ENCODE data around the gene PLK2.

PLK2 gene

DNA sequence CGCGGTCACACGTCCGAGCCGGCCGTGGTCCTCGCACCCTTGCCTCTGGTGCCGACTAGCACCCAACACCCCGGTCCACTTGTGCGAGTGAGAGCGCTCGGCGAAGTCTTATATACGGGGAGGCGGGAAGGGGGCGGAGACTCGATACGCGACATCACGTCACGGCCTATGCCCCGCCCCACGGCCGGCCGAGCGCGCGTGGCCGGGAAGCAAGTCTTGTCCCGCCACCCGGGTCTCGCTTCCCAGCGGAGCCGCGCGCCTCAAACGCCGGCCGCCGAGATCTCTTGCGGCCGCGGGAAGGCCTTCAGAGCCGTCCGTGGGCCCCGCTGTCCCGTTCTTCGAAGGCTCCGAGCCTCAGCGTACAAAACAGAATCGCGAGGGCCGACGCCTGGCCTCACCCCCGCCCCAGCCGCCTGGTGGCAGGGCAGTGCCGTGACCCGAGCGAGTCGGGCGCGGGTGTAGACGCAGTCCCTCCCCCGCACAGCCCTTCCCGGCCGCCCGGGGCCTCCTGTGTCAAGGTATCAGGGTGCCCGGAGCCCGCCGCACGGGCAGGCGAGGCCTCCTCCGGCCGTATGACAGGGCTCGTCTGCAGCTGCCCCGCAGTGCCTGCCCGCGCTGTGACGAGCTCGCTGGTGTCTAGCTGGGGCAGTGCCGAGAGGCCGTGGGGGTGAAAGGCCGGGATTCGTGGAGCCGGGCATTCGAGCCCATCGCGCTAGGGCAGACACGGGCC lies at the start of gene PLK2:
PLK2 (minus strand) TSS at position 85 of the 730 bp plus-strand sequence. CDS start 127 bp downstream, outside the sequence.
- DNase-seq (ENCODE audit: low read depth) = peak; percentile 78

DNA sequence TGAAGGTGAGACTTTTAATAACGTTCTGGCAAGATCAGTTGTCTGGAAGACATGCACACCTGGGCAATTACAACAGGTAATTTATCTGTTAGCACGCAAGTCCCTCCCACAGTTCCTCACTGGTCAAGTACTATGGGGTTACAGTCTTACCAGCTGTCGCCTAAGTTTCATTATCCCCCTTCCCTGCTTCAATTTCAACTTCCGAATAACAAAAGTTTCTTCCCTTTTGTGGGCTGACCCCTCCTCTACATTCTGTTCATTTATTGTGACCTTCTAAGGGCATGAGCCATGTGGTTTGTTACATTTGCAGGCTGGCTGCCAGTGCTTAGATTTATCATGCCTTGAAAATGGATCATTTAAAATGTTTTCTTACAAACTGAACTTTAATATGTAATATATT lies 47.8 kb upstream of the PLK2 start:
- no peak for DNase-seq (ENCODE audit: low read depth)

DNA sequence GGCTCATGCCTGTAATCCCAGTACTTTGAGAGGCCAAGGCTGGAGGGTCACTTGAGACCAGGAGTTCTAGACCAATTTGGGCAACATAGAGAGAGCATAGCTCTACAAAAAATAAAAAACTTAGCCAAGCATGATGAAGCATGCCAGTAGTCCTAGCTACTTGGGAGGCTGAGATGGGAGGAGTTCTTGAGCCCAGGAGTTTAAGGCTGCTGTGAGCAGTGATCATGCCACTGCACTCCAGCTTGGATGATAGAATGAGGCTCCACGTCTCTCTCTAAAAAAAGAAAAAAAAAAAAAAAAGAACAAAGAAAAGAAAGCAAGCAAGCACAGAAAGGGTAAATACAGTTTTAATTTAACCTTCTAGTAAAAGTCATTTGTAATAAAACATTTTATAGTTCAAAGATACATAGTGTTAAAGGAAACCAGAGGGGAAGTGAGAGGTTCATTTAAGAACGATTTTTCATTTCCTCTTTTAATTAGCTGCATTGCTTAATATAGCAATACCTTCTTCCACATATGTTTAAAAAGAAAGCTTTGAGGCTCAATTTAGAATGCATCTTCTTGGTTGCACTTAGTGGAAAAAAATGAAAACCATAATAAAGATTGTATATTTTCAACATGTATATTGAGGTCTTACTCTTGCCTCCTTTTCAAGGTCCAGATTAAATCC lies 46.2 kb upstream of the PLK2 start:
- DNase-seq (ENCODE audit: low read depth) = no peak

DNA sequence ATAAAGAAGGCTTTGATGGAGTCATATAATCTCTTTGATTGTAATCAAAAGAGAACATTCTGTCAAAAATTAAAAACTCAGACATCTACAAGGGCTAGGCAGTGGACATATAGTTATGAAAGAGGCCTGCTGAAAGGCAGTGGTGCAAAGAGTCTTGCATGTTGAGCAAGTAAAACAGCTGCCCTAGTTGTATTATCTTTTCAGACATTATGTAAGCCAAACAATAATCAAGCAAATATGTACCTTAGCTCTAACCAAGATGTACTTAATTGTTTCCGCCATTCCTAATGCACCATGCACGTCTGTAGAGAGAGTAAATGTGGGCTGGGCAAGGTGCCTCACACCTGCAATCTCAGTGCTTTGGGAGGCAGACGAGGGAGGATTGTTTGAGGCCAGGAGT lies 45.6 kb upstream of the PLK2 start:
- DNase-seq (ENCODE audit: low read depth) = no peak

DNA sequence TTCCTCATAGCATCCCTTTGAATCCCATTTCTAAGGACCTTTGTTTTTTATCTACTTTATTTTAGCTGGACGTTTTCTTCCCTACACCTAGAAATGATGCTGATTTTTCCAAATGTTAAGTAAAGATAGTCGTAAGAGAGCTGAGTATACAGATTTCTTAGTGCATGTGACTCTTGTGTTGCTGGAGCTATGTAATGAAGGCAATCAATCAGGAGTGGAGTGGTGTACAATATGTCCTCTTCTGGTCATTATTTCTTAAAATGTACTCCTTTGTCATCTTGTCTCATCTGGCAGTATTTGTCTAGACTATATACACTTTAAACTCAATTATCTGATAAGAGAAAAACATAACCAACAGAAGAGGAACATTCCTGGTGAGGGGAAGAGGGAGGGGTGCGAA lies 44.9 kb upstream of the PLK2 start:
- no peak for DNase-seq (ENCODE audit: low read depth)

DNA sequence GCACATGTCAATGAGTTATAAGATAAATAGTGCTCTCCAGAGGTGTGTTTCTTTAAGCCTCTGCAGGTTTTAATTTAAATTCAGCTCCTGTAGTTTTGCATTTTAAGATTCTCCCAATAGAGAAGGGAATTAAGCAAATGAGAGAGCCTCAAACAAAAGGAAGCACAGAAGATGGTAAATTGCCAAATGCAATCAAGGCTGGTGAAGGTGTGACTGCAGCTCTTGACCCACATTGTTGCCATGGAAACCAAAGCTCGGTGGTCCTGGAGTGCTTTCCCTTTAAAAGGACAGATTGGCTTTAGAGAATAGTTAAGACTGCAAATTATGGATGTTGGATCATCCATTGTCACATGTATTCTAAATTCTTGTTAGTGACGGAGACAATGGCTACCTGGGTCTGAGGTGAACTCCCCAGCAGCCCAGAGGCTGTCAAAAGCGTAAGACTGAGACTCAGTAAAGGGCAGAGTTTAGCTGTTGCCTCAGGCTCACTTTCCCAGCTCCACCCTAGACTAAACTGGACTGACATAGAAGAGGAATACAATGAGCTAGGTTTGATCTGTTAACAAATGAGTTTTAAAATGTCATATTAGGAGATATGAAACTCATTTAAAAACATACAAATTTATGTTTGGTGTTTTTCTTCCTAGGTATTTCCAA lies 43.6 kb upstream of the PLK2 start:
- no peak for DNase-seq (ENCODE audit: low read depth)

DNA sequence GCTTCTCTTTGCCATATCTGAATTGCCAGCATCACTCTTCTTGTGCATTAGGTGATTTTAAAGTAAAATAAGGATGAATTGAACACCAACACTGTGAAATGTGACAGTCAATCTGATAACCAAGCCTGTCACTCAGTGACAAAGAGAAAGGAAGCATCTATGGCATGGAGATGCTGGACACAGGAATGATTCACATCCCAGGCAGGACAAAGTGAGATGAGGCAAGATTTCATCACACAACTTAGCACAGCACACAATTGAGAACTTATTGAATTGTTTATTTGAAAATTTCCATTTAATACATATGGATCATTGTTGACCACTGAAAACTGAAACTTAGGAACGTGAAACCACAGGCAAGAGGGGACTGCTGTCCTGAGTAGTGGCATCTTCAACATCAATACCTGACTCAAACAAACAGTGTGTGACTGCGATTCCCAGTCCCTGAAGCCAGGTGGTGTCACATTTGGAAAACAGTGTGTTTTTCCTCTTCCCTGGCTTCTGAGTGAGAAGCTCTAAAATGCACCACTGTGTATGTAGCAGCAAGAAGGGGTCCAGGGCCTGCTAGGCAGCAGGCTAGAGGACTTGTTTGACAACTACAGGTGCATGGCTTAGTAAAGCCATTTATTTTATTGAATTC lies 42.0 kb upstream of the PLK2 start:
- DNase-seq (ENCODE audit: low read depth) = no peak

DNA sequence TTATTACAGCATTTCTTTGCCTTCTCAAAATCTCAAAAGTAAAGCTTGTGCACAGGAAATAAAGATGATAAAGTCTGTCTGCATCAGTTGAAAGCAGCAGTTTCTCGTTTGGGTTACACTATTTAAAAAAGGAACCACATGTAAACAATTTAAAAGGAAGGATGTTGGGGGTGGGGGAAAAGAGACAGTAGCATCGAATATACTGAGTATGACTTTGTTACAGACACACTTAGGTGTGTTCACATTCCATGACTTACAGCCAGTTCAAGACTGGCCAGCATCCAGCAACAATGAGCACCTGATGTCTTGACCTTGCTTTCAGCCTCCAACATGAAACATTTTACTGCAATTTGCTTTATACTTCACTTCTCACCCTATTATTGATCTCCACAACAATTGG lies 40.1 kb upstream of the PLK2 start:
- DNase-seq (ENCODE audit: low read depth) = no peak

DNA sequence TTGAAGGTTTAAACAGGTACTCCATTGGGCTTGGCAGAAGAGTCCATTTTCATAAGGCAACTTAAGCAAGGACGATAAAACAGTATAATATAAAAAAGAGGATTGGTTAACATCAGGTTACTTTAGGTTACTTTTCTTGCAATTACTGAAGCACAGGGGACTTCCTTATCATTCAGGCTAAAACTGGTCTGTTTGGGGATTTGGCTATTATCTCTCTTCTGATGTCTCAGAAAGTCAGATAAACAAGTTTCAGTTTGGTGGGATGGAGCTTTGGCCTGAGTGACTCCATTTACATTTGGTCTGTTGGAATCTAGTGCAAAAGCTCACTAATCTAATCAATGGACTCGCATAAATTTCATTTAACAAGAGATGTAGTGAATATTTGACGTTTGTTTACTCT lies 39.3 kb upstream of the PLK2 start:
- no peak for DNase-seq (ENCODE audit: low read depth)

DNA sequence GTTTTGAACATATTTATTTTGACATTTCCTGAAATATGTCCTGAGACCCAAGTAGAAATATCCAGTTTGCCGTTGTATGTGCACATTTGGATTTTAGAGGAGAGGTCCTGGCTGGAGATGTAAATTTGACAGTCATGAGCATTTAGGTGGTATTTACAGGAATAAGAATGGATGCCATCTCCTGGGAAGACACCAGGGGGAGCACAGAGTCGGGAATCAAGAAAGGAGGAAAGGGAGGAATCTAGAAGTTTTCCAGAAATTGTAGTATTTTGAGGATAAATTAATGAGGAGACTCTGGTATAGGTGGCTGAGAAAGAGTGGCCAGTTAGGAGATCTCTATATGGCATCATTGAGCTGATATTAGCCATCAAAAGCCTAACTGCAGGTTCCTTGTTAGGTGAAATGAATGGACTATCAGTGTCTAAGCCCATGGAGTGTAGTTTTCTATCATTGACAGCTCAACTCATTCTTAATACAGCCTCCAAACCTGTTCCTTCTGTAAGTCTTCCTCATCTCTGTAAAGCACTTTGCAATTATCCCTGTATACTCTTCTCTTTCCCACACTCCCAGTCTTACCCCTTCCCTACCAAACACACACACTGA lies 38.6 kb upstream of the PLK2 start:
- DNase-seq (ENCODE audit: low read depth) = no peak

DNA sequence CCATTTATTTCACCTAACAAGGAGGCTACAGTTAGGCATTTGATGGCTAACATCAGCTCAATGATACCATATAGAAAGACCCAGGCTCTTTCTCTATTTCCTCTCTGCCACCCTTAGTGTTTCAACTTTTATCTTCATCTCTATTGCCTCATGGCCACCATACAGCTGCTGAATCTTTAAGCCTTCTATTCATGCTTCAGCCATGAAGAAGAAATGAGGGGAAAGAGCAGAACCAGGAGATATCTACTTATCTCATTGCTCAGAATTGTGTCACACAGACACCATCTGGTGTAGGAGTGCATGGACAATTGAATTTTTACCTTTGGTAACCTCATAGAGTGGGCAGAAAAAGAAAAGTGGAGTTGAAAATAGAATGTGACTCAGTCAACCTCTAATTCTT lies 38.0 kb upstream of the PLK2 start:
- no peak for DNase-seq (ENCODE audit: low read depth)

DNA sequence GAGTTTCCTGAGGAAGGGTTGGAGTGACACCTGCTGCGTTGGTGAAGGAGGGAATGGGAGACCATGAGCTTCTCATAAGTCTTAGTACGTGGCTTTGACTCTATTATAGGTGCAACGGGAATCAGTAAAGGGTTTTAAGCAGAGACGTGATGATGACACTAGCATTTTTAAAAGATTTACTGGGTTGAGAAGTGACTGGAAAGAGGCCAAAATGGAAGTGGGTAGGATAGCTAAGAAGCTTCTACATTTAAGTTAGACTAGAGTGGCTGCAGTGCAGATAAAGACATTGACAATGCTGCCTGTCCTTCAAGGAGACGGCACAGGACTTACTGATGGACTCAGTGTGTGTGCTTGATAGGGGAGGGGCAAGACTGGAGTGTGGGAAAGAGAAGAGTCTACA lies 37.5 kb upstream of the PLK2 start:
- no peak for DNase-seq (ENCODE audit: low read depth)

DNA sequence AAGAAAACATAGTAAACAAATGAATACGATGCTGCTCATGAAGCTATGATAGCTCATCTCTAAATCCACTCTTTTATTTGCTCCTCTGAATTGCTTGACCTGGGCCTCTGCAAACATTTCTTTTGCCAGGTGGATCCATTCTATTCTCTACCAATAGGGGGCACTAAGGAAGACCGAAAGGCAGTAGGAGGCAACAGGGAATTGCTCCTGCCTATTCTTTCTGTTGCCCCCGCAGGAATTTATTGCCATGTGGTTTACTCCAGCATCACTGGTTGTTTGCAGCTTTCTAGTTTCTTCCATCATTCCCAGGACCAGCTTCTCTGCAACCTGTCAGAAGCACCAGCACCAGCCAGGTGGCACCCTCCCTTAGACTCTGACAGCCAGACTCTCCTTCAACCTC lies 36.6 kb upstream of the PLK2 start:
- DNase-seq (ENCODE audit: low read depth) = no peak

DNA sequence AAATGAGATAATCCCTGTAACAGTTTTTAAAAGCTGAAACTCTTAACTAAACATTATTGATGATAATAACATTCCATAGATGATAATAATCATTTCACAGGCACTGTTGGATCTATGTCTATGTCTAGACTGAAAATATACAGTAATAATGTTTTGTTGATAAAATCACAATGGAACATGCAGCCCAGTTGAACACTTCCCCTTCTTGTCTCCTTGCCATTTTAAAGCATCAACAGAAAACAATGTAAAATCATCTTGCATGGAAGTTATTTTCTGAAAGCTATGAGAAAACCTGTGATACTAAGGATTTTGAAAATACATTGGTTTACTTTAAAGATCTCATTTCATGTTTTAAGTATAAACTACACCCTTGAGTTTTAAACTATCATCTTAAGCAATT lies 33.3 kb upstream of the PLK2 start:
- no peak for DNase-seq (ENCODE audit: low read depth)

DNA sequence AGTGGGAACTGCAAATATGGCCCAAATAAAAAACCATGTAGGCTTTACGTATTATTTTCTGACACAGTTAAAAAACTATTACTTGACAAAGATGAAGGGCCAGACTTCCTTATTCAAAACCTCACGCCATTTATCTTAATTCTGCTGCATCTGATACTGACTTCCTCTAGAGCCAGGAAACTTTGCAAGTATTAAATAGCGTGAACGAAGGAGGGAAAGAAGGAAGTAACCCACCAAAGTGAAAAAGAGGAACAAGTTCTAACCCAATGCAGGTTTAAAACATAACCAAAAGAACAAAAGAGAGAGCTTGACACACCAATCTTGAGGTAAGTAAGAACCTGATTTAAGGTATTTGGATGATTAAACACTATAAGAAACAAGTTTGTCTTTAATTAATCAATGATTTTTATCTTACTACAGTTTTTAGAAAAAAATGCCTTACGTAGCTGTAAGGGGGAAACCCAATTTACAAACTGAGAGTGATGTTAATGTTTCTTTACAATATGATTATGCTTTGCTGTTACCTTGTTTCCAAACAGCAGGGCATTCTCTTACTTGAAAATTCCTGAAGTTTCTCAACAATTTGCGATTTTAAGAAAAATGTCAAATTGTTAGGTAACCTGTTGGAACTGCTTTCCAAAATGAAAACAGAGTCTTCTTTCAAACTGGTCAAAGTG lies 31.5 kb upstream of the PLK2 start, which contains the start of gene GAPT:
GAPT (plus strand) TSS at position 220 of the 677 bp plus-strand sequence. CDS start 3,102 bp downstream, outside the sequence.
- DNase-seq (ENCODE audit: low read depth) = no peak

DNA sequence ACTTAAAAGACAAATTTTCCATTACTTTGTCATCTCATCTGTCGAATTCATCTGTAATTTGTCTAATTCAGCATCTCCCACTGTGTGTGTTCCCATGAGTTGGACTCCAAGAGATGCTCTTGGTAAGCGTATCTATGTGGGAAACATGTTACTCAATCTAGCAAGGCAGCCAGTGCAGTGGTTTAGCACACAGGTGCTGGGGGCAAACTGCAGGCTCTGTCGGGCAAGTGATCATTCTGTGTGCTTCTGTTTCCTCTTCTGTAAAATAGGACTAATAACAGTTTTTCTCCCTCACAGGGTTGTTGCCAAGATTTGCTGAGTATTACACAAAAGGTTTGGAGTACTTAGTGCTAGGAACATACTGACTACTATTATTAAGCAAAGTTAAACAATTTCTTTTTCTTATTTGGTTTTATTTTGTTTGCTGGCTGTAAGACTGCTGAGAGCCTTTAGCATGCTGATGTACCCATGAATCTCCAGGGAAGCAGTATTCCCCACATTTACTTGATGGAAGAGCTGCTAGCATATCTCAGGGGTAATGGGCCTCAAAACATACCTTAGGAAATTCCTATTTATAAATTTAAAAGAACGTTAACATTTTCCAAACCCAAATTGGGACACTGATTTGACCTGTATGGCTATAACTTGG lies 30.6 kb upstream of the PLK2 start:
- no peak for DNase-seq (ENCODE audit: low read depth)

DNA sequence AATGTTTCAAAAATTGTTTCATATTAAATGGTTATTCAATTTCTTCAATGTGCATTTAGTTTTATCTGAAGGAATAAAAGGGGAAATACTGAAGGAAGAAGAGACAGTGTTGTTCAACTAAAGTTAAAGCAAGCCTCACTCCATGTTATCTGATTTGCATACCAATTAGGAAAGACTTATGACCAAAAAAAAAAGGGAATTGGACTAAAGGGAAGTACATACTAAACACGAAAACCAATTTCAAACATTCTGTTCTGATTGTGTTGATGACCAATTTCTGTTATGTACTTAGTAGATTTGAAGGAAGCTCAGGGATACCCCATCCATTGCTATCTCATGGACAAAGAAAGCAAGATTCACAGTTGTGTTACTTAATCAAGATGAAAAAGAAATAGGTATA lies 26.4 kb upstream of the PLK2 start:
- no peak for DNase-seq (ENCODE audit: low read depth)

DNA sequence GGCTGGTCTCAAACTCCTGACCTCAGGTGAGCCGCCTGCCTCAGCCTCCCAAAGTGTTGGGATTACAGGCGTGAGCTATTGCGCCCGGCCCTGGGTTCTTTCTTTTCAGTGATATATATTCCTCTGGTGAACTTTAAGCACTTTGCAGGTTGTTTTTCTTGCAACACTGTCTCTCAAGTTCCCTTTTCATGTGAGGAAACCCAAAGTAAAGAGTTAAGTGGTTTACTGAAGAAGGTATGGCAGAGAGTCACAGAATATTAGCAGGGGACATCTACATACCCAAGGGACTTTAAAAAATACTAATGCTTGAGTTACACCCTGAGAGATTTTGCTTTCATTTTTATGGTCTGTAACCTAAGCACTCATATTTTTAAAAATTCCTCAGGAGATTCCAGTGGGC lies 24.6 kb upstream of the PLK2 start:
- DNase-seq (ENCODE audit: low read depth) = no peak

DNA sequence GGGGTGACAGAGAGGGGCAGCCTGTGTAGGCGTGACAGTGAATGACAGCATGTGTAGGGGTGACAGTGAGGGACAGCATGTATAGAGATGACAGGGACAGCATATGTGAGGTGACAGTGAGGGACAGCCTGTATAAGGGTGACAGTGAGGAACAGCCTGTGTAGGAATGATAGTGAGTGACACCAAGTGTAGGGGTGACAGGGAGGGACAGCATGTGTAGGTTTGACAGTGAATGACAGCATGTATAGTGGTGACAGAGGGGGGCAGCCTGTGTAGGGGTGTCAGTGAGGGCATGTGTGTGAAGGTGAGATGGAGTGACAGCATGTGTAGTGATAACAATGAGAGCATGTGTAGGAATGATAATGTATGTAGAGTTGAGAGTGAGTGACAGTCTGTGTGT lies 22.6 kb upstream of the PLK2 start:
- DNase-seq (ENCODE audit: low read depth) = no peak

DNA sequence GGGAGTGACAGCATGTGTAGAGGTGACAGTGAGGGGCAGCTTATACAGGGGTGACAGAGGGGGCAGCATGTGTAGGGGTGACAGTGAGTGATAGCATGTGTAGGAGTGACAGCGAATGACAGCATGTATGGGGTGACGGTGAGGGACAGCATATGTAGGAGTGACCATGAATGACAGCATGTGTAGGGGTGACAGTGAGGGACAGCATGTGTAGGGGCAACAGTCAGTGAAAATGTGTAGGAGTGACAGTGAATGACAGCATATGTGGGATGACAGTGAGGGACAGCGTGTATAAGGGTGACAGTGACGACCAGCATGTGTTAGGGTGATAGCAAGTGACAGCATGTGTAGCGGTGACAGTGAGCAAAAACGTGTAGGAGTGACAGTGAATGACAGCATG lies 21.9 kb upstream of the PLK2 start:
- no peak for DNase-seq (ENCODE audit: low read depth)

DNA sequence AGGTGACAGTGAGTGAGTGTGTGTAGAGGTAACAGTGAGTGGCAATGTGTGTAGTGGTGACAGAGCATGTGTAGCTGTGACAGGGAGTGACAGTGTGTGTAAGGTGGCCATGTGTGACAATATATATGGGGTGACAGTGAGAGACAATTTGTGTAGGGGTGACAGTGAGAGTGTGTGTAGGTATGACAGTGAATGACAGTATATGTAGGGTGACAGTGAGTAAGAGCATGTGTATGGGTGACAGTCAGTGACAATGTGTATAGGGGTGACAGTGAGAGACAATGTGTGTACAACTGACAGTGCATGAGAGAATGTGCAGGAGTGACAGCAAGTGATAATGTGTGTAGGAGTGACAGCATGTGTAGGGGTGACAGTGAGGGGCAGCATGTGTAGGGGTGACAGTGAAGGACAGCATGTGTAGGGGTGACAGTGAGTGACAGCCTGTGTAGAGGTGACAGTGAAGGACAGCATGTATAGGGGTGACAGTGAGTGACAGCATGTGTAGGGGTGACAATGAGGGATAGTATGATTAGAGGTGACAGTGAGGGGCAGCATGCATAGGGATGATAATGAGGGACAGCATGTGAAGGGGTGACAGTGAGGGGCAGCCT lies 21.3 kb upstream of the PLK2 start:
- DNase-seq (ENCODE audit: low read depth) = no peak
